ENCODE results near the gene CD2.

DNA sequence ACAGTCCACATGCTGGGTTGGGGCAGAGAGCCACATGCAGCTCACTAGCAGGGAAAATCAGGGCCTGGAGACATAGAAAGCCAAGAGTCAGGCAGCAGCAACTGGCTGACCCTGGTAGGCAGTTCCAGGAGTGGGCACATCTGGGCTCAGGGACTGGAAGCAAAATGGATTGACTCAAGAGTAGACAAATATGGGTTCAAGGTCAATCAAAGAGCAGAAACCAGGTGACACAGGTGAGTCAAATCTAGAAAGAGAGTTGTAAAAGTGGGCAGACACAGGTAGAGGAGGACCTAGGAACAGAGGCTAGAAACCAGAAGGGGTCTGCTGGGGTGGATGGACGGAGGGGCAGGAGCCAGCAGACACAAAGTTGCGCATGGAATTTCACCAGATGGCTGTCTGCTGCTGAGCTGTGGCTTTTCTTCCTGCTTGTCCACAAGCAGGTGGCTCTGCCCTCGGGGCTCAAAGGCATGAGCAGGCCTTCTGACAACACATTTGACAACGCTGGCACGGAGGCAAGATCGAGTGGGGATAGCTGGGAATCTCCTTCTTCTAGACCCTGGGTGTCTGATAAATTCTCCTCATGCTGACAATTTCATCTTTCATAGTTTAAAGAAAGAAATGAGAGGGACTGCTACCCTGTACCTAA is 45.9 kb upstream of the CD2 start:
- TF ChIP-seq JUN (IDR thresholded peaks at IDR 0.05; ENCODE audit: borderline replicate concordance, insufficient read depth, insufficient read length, low read depth) (no peak), POLR2A (IDR thresholded peaks at IDR 0.05; ENCODE audit: low read depth, low read length) (no peak)
- TF ChIP-seq, protein P1, sequence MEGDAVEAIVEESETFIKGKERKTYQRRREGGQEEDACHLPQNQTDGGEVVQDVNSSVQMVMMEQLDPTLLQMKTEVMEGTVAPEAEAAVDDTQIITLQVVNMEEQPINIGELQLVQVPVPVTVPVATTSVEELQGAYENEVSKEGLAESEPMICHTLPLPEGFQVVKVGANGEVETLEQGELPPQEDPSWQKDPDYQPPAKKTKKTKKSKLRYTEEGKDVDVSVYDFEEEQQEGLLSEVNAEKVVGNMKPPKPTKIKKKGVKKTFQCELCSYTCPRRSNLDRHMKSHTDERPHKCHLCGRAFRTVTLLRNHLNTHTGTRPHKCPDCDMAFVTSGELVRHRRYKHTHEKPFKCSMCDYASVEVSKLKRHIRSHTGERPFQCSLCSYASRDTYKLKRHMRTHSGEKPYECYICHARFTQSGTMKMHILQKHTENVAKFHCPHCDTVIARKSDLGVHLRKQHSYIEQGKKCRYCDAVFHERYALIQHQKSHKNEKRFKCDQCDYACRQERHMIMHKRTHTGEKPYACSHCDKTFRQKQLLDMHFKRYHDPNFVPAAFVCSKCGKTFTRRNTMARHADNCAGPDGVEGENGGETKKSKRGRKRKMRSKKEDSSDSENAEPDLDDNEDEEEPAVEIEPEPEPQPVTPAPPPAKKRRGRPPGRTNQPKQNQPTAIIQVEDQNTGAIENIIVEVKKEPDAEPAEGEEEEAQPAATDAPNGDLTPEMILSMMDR (IDR thresholded peaks at IDR 0.05; ENCODE audit: extremely low read depth in 1 of 2, insufficient read depth in 1 of 2, low read depth in 1 of 2, low read length in 2 of 2): no peak
- TF ChIP-seq, protein P2, sequence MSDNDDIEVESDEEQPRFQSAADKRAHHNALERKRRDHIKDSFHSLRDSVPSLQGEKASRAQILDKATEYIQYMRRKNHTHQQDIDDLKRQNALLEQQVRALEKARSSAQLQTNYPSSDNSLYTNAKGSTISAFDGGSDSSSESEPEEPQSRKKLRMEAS (IDR thresholded peaks at IDR 0.05; ENCODE audit: insufficient read depth, insufficient read length): no peak
